HG03439 (cell line): ENCODE measurements around the gene MFAP5.
A peak's percentile ranks its signal among the peaks of the same experiment; 100 is the strongest.

ENCODE experiments used
- ATAC-seq: cut with Tn5 transposase; IDR thresholded peaks from one replicate; pipeline ENCODE4 v1.9.1; 2021; ENCODE audit warnings: mild to moderate bottlenecking, moderate library complexity; ENCODE audit not compliant: unreplicated experiment

Gene MFAP5, protein sequence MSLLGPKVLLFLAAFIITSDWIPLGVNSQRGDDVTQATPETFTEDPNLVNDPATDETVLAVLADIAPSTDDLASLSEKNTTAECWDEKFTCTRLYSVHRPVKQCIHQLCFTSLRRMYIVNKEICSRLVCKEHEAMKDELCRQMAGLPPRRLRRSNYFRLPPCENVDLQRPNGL

GRCh38 chr12:8662593-8662992, at the start of gene MFAP5:
Gene MFAP5 (minus strand): TSS chr12:8662826. CDS start chr12:8662104, 722 bp downstream.
- ATAC-seq, result no peak

- ATAC-seq, result no peak
Measured at GRCh38 chr12:8709124-8709830, 46.7 kb upstream of the MFAP5 start.

DNA sequence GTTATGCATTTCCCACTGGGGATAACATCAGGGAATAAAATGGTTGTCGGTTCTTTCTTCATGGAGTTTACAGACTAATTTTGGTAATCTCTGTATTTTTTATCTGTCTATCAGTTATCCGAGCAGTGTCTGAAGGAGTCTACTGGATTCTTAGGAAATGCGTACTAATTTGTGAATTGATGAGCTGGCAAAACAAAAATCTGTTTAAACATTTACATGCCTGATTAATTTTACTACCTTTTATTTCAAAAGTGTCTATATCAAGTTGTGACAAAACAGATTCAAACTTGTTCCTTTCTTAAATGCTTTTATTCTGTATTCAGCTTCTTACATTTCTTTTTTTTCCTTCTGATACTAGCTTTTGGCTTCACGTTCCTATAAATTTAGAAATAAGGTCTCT, 39.5 kb upstream of the MFAP5 start:
- no peak for ATAC-seq

DNA sequence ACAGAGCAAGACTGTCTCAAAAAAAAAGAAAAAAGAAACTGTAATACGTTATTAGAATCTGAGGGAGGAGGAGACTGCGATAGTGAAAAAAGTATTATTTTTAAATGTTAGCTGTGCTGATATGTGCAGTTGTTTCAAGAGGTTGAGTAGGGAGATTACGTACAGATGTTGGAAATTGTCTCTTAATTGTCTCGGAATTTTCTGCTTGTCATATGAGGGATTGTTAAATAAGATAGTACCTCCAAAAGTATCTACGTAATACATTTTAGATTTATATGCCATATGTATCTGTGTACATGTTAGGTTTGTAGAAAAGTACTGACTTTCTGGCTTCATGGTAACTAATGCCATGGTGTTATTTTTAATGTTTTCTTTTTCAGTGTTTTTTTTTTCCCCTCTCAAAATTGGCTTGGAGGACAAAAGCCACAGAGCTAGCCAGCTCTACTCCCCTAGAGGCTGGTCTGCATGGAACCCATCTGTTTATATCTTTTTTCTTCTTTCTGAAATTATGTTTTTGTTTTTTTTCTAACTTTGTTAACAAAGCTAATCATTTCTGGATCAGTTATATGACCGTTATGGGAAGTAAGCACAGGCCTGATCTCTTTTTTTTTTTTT, 38.5 kb upstream of the MFAP5 start:
- ATAC-seq, result no peak

DNA sequence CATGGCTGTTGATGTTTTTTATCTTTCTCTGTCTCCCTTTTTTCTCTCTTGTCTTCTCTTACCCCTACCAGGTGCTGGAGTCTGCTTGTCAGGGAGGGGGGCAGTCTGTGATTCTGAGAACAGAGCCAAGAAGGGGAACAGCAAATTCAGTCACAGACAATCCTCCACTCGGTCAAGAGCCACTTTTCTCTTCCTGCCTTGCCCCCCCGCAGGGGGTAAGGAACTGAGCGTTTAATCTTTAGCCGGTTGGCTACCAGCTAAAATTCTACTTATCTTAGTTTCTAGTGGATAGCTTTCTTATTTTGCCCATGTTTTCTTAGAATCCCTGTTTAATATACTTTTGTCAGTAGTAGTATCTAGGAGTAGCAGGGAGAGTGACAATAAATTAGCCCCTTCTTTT, 37.1 kb upstream of the MFAP5 start:
- ATAC-seq, result no peak

DNA sequence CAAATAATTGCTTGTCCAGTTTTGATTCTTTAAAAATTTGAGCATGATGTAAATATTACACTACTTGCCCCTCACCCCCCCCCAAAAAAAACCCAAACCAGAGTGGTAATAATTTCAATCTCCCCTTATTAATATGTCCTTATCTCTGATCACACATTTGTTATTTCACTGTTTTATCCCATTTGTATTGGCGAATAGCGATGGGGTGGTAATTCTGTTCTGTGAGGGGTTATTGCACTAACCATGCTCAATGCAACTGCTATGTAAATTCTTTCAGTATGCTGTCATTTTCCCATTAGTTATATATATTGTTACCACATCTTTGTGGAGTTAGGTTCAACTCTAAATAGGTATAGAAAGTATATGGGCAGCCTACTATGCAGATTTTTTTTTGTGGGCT, 36.3 kb upstream of the MFAP5 start:
- no peak for ATAC-seq

GRCh38 chr12:8698132-8698851, 35.7 kb upstream of the MFAP5 start:
- ATAC-seq, result peak; percentile 39

DNA sequence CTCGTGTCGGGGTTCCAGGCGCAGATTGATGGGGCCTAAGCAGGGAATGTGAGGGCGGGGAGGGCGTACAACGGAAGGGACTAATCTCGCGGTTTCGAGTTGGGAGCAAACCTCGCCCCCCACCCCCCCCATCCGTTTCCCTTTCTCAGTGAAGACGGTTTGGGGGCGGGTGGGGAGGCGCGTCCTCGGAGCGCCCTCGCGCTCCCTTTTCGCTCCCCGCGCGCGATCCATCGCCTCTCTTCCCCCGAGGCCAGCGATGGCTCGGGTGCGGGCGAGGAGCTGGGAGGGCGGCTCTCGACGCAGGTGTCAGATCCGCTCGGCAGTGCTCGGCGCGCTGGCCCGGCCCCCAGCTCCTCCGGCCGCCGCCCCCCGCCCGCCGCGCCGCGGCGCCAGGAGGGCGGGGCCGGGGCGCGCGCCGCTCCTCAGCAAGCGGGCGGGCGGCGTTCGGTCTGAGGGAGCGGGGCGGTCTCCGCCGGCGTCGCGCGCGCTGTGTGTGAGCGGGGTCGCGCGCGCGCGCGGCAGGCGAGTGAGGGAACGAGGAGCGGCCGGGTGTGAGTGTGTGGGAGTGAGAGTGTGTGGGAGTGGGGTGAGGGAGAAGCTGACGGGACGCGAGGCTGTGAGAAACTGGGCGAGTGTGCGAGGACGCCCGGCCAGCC, 35.0 kb upstream of the MFAP5 start, which contains the start of gene RIMKLB:
Gene RIMKLB (plus strand): TSS at position 516 of the 656 bp plus-strand sequence. CDS start 15,876 bp downstream, outside the sequence.
- peak; percentile 69 for ATAC-seq

GRCh38 chr12:8697120-8697475, 34.5 kb upstream of the MFAP5 start:
- ATAC-seq, result peak; percentile 10

- no peak for ATAC-seq
Measured at GRCh38 chr12:8696442-8697090, 33.9 kb upstream of the MFAP5 start.

GRCh38 chr12:8695116-8695515, 32.5 kb upstream of the MFAP5 start:
- ATAC-seq, result no peak

- ATAC-seq, result no peak
Measured at GRCh38 chr12:8692573-8692972, 29.9 kb upstream of the MFAP5 start.

GRCh38 chr12:8689681-8690080, 27.1 kb upstream of the MFAP5 start:
- no peak for ATAC-seq

GRCh38 chr12:8687846-8688601, 25.4 kb upstream of the MFAP5 start:
- ATAC-seq, result no peak

DNA sequence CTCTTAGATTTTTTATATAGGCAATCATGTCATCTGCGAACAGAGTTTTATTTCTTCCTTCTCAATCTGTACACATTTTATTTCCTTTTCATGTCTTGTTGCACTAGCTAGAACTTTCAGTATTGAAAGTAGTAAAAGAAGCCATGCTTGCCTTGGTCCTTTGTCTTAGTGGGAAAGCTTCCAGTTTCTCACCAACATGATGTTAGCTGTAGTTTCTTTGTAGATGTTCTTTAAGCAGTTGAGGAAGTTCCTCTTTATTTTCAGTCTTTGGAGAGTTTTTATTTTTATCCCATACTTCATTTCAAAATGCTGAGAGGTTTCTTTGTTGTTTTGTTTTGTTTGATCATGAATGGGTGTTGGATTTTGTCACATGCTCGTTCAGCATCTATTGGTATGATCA, 22.4 kb upstream of the MFAP5 start:
- no peak for ATAC-seq

- ATAC-seq, result no peak
Measured at GRCh38 chr12:8681129-8681884, 18.7 kb upstream of the MFAP5 start.

- ATAC-seq, result no peak
Measured at GRCh38 chr12:8680533-8680932, 17.9 kb upstream of the MFAP5 start.

GRCh38 chr12:8678661-8679111, 16.1 kb upstream of the MFAP5 start:
- no peak for ATAC-seq

- ATAC-seq, result no peak
Measured at GRCh38 chr12:8677362-8677761, 14.7 kb upstream of the MFAP5 start.
